Peyer's patch (tissue), 4 donors: ENCODE data around the gene PHF23. TPM values are rescaled to one million over a fixed set of nuclear protein-coding genes. Genes with fewer than 3 reads are reported as not detected.
A peak's percentile ranks its signal among the peaks of the same experiment; 100 is the strongest.

Experiments
- DNase-seq, 3 donors: peaks; one replicate each; pipeline ENCODE4 v3.0.0-alpha.2; 2017 to 2019
- H3K27ac ChIP-seq, 4 donors: fragments of 200-600 bp; sonication (generic); one replicate each; pipeline ENCODE4 v1.5.1; 2016 to 2019
- H3K27me3 ChIP-seq, 2 donors: fragments of 200-600 bp; sonication (generic); one replicate each; pipeline ENCODE4 v1.5.1; 2019
- H3K36me3 ChIP-seq, 3 donors: fragments of 200-600 bp; sonication (generic); one replicate each; pipeline ENCODE4 v1.5.1; 2016 to 2019
- H3K4me1 ChIP-seq, 4 donors: fragments of 200-600 bp; sonication (generic); one replicate each; pipeline ENCODE4 v1.5.1; 2016 to 2019
- H3K4me3 ChIP-seq, 4 donors: fragments of 200-600 bp; sonication (generic); 1 replicate in 3 of 4; 2 replicates in 1 of 4; pipeline ENCODE4 v1.5.1; 2016 to 2019; ENCODE audit warnings: mild to moderate bottlenecking in 1 of 4
- H3K9me3 ChIP-seq, 4 donors: fragments of 200-600 bp; sonication (generic); one replicate each; pipeline ENCODE4 v1.5.1; 2016 to 2019; ENCODE audit warnings: mild to moderate bottlenecking in 1 of 4
- POLR2A ChIP-seq, 2 donors: fragments of 450-650 bp; IDR thresholded peaks; one replicate each; pipeline ENCODE4 v1.5.1; 2017; ENCODE audit warnings: antibody characterized with exemption in 2 of 2, mild to moderate bottlenecking in 2 of 2, moderate library complexity in 2 of 2
- total RNA-seq, 4 donors: library from RNA; depleted of rRNA; stranded (reverse); fragments of >200 nt; gene quantifications; one replicate each; pipeline ENCODE4 v1.1.0, GENCODE V29; 2016
- TF ChIP-seq, protein P1 (sequence below), 6 experiments: fragments of 450-650 bp in 4 of 6; fragments of 200-600 bp in 2 of 6; sonication (generic) in 1 of 6; IDR thresholded peaks; one replicate each; pipeline ENCODE4 v1.5.1; 2017 to 2019; ENCODE audit warnings: antibody characterized with exemption in 6 of 6, mild to moderate bottlenecking in 3 of 6, moderate library complexity in 1 of 6

Gene PHF23
- total RNA-seq, 4 donors from 2014 or later, result 22.2 to 38.8 (median 35.1) TPM

DNA sequence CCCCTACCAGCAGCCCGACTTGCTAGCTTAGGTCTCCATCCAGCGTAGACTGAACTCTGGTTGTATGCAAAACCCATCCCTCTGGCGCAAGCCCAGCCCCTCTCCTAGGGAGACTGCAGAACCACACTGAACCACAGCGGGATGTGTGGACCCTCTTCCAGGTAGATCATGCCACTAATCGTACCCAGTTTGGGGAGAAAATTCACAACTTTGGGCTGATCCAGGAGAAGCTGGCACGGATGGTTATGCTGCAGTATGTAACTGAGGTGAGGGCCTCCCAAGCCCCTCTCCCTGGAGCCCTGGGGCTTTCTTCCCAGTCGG, 16.3 kb downstream of the PHF23 start:
- DNase-seq, result no peak
- Histone ChIP-seq H3K4me3 (no peak overlapping the region), H3K36me3 (peaks cover 0 to 63% (median 0%) of the 10 kb centered on the region in 3 donors), H3K27me3 (no peaks in the 10 kb centered on the region), H3K27ac (peak overlapping the region in 1 of 4 donors; percentile 100), H3K9me3 (no peaks in the 10 kb centered on the region), H3K4me1 (peaks cover 5 to 33% (median 13%) of the 10 kb centered on the region in 4 donors)
- TF ChIP-seq POLR2A (IDR thresholded peaks at IDR 0.05), result no peak
- TF ChIP-seq, protein P1, sequence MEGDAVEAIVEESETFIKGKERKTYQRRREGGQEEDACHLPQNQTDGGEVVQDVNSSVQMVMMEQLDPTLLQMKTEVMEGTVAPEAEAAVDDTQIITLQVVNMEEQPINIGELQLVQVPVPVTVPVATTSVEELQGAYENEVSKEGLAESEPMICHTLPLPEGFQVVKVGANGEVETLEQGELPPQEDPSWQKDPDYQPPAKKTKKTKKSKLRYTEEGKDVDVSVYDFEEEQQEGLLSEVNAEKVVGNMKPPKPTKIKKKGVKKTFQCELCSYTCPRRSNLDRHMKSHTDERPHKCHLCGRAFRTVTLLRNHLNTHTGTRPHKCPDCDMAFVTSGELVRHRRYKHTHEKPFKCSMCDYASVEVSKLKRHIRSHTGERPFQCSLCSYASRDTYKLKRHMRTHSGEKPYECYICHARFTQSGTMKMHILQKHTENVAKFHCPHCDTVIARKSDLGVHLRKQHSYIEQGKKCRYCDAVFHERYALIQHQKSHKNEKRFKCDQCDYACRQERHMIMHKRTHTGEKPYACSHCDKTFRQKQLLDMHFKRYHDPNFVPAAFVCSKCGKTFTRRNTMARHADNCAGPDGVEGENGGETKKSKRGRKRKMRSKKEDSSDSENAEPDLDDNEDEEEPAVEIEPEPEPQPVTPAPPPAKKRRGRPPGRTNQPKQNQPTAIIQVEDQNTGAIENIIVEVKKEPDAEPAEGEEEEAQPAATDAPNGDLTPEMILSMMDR (IDR thresholded peaks at IDR 0.05), result no peak

DNA sequence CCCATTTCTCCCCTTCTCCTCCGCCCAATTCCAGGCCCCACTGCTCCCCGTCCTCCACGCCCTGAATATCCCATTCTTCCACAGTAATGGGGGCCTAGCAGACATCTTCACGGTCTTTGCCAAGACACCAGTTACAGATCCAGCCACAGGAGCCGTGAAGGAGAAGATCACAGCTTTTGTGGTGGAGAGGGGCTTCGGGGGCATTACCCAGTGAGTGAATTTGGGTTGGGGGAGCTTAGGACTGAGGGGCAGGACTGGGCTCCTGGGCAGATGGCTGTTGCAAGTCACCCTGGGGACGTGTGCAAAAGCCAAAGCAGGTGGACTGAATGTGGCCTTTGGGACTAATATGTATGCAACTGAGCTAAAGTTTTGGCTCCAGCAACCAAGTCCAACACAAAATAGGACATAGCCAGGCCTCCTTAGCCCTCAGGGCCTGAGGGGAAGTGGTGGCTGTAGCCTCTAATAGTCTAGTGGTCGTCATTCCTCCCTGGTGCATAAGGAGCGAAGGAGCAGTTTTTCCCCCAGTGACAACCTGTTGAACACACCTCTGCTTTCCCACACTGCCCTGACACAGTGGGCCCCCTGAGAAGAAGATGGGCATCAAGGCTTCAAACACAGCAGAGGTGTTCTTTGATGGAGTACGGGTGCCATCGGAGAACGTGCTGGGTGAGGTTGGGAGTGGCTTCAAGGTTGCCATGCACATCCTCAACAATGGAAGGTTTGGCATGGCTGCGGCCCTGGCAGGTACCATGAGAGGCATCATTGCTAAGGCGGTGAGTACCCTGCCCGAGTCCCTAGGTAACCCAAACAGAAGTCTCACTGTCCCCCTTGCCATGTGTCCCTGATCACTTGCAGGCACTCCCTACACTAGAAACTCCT, 16.9 kb downstream of the PHF23 start:
- Histone ChIP-seq H3K4me1 (peaks cover 5 to 33% (median 13%) of the 10 kb centered on the region in 4 donors), H3K36me3 (peaks cover 0 to 57% (median 0%) of the 10 kb centered on the region in 3 donors), H3K9me3 (no peaks in the 10 kb centered on the region), H3K27ac (peak overlapping the region in 1 of 4 donors; percentile 100), H3K27me3 (no peaks in the 10 kb centered on the region), H3K4me3 (peak overlapping the region in 1 of 4 donors; percentile 92)
- TF ChIP-seq POLR2A (IDR thresholded peaks at IDR 0.05), result no peak
- TF ChIP-seq, protein P1 (IDR thresholded peaks at IDR 0.05), result no peak
- no peak for DNase-seq

DNA sequence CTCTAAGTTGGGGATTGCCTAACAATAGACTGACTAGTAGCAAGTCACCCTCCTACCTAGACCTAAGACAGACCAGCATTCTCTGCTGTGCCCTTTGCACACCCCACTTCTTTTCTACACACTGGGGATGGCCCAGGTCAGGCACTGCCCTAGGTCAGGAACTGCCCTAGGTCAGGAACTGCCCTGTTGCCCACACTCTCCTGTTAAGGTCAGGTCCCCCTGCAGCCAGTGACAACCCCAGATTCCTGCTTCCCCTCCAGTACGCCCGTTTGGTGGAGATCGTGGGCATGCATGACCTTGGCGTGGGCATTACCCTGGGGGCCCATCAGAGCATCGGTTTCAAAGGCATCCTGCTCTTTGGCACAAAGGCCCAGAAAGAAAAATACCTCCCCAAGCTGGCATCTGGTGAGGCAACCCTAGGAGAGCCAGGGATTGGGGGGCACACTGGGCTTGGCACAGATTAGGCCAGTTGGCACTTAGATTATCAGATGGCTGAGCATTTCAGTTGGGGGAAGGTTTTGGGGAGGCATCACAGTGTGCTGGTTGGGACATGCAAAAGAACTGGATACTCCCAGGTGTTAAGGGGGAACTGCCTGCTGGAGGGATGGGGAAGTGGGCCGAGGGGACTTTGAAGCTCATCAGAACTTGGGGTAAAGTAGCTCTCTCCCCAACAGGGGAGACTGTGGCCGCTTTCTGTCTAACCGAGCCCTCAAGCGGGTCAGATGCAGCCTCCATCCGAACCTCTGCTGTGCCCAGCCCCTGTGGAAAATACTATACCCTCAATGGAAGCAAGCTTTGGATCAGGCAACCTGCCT, 17.8 kb downstream of the PHF23 start:
- TF ChIP-seq POLR2A (IDR thresholded peaks at IDR 0.05), result no peak
- Histone ChIP-seq H3K27ac (peak overlapping the region; percentile 91 to 100 (median 94)), H3K4me1 (peaks cover 5 to 39% (median 13%) of the 10 kb centered on the region in 4 donors), H3K27me3 (no peaks in the 10 kb centered on the region), H3K9me3 (no peaks in the 10 kb centered on the region), H3K36me3 (peaks cover 0 to 49% (median 0%) of the 10 kb centered on the region in 3 donors), H3K4me3 (peak overlapping the region in 2 of 4 donors; percentile 75 to 92)
- no peak for DNase-seq

DNA sequence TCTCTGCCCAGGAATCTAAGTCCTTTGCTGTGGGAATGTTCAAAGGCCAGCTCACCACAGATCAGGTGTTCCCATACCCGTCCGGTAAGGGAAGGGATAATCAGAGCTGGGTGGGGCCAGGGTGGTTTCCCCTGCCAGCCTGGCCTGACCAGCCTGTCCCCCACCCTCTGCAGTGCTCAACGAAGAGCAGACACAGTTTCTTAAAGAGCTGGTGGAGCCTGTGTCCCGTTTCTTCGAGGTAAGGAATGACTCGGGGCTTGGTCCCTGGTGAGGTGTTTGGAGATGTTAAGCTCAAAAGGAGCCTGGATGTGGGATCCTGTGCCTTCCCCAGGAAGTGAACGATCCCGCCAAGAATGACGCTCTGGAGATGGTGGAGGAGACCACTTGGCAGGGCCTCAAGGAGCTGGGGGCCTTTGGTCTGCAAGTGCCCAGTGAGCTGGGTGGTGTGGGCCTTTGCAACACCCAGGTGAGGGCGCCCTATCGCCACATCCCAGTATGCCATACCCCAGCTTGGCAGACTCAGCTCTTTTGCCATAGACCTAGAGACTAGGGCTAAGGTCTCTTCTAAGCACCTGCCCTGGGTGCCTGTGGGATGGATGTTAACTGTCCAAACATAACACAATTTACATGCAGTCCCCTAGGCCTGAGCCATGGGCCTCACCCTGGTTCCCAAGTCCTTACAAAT, 18.5 kb downstream of the PHF23 start:
- TF ChIP-seq, protein P1 (IDR thresholded peaks at IDR 0.05), result peak in 5 of 6 experiments; percentile 41 to 74 (median 63)
- peak in 1 of 2 donors; percentile 32 for TF ChIP-seq POLR2A (IDR thresholded peaks at IDR 0.05)
- H3K27me3 ChIP-seq, result no peaks in the 10 kb centered on the region
- H3K4me3 ChIP-seq, result peak overlapping the region; percentile 67 to 92 (median 78)
- peaks cover 5 to 47% (median 13%) of the 10 kb centered on the region in 4 donors for H3K4me1 ChIP-seq
- peak; percentile 57 to 84 (median 79) for DNase-seq
- H3K9me3 ChIP-seq, result no peaks in the 10 kb centered on the region
- peak overlapping the region; percentile 91 to 100 (median 94) for H3K27ac ChIP-seq
- H3K36me3 ChIP-seq, result peaks cover 0 to 41% (median 0%) of the 10 kb centered on the region in 3 donors

DNA sequence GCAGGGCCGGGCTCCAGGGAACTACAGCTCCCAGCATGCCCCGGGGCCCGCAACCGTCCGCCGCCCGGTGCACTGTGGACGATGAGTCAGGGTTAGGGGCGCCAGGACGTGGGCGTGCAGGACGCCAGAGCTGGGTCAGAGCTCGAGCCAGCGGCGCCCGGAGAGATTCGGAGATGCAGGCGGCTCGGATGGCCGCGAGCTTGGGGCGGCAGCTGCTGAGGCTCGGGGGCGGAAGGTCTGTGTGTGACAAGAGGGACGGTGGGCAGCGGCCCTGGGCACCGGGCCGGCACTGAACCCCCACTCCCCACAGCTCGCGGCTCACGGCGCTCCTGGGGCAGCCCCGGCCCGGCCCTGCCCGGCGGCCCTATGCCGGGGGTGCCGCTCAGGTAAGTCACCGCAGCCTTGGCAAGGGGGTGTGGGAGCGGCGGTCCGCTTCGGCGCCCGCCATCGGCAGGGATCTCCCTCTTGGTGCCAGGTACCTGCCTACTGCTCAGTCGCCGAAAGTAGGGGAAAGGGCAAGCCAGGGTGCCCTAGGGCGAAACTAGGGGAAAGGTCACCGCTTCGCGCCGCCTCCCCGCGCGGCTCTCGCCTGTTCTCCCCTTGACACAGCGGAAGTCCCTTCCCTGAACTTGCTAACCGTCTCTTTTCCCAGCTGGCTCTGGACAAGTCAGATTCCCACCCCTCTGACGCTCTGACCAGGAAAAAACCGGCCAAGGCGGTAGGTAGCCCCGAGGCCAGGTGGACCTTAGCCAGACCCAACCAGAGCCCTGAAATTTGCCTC, 19.3 kb downstream of the PHF23 start, which contains the start of the genes ACADVL and DLG4:
Gene ACADVL, plus strand, starts transcription at position 127 of the 781 bp plus-strand sequence. Its CDS starts 47 bp downstream, at position 174.
Gene DLG4, minus strand, starts transcription at position 25 of the 781 bp plus-strand sequence.
- H3K4me3 ChIP-seq, result peak within 1 kb of the TSS; percentile 67 to 92 (median 78)
- TF ChIP-seq, protein P1 (IDR thresholded peaks at IDR 0.05), result peak in 1 of 6 experiments; percentile 2
- peak; percentile 77 to 91 for TF ChIP-seq POLR2A (IDR thresholded peaks at IDR 0.05)
- peaks cover 5 to 54% (median 13%) of the 10 kb centered on the region in 4 donors for H3K4me1 ChIP-seq
- DNase-seq, result peak; percentile 87 to 95 (median 91)
- H3K9me3 ChIP-seq, result no peaks in the 10 kb centered on the region
- no peaks in the 10 kb centered on the region for H3K27me3 ChIP-seq
- H3K36me3 ChIP-seq, result peaks cover 0 to 36% (median 0%) of the 10 kb centered on the region in 3 donors
- peak within 1 kb of the TSS; percentile 91 to 100 (median 94) for H3K27ac ChIP-seq
